Stimulated activated CD8-positive, alpha-beta memory T cell treated with anti-CD3 and anti-CD28 coated beads, Interleukin-7, amount 100 ng/mL, for 1 hour (primary cell): ENCODE measurements around the gene IBA57.
"Not testable (repeated sequence)": the region's sequence is repeated elsewhere in the genome, so short reads cannot be mapped to it uniquely, and the experiment has no call there.

Experiments
- DNase-seq, 2 donors: peaks; one replicate each; pipeline ENCODE4 v3.0.0-alpha.2; 2020; ENCODE audit warnings: low read depth in 2 of 2

Gene IBA57

GRCh38 chr1:228212966-228213844 lies 47.6 kb downstream of the IBA57 start:
- peak; percentile 81 for DNase-seq

GRCh38 chr1:228213917-228214808 lies 48.6 kb downstream of the IBA57 start:
- DNase-seq, result no peak

- no peak for DNase-seq
Observed at GRCh38 chr1:228214921-228215662, 49.5 kb downstream of the IBA57 start.

- no peak for DNase-seq
Observed at GRCh38 chr1:228215663-228216116, 50.1 kb downstream of the IBA57 start.

- DNase-seq, result no peak
Observed at GRCh38 chr1:228216371-228217320, 51.0 kb downstream of the IBA57 start.

- DNase-seq, result no peak
Observed at GRCh38 chr1:228217551-228218344, 52.1 kb downstream of the IBA57 start.

GRCh38 chr1:228218513-228219244 lies 53.1 kb downstream of the IBA57 start:
- no peak for DNase-seq

GRCh38 chr1:228219245-228219961 lies 53.8 kb downstream of the IBA57 start:
- DNase-seq, result no peak

GRCh38 chr1:228219962-228220780 lies 54.6 kb downstream of the IBA57 start:
- no peak for DNase-seq

- DNase-seq, result not testable (repeated sequence)
Observed at GRCh38 chr1:228221097-228221496, 55.5 kb downstream of the IBA57 start.

GRCh38 chr1:228222548-228222947 lies 56.9 kb downstream of the IBA57 start:
- DNase-seq, result no peak

GRCh38 chr1:228224198-228225164 lies 58.9 kb downstream of the IBA57 start:
- DNase-seq, result no peak

- no peak for DNase-seq
Observed at GRCh38 chr1:228225165-228225710, 59.6 kb downstream of the IBA57 start.

GRCh38 chr1:228225740-228226139 lies 60.1 kb downstream of the IBA57 start:
- no peak for DNase-seq

GRCh38 chr1:228226141-228226874 lies 60.7 kb downstream of the IBA57 start:
- no peak for DNase-seq
